ENCODE results near the gene F7. TPM values are rescaled to one million over a fixed set of nuclear protein-coding genes. Genes with fewer than 3 reads are reported as not detected.

F7 gene
- total RNA-seq, 4 donors from 2014 or later: 0.20 to 1.2 TPM; not detected in 2

GRCh38 chr13:113074401-113074800, 31.2 kb upstream of the F7 start:
- no peak for ATAC-seq
- TF ChIP-seq POLR2A (IDR thresholded peaks at IDR 0.05): no peak
- TF ChIP-seq, protein P1, sequence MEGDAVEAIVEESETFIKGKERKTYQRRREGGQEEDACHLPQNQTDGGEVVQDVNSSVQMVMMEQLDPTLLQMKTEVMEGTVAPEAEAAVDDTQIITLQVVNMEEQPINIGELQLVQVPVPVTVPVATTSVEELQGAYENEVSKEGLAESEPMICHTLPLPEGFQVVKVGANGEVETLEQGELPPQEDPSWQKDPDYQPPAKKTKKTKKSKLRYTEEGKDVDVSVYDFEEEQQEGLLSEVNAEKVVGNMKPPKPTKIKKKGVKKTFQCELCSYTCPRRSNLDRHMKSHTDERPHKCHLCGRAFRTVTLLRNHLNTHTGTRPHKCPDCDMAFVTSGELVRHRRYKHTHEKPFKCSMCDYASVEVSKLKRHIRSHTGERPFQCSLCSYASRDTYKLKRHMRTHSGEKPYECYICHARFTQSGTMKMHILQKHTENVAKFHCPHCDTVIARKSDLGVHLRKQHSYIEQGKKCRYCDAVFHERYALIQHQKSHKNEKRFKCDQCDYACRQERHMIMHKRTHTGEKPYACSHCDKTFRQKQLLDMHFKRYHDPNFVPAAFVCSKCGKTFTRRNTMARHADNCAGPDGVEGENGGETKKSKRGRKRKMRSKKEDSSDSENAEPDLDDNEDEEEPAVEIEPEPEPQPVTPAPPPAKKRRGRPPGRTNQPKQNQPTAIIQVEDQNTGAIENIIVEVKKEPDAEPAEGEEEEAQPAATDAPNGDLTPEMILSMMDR (IDR thresholded peaks at IDR 0.05 in 4 of 5, conservative IDR thresholded peaks at IDR 0.05 in 1 of 5): no peak
- Histone ChIP-seq H3K36me3 (no peaks in the 10 kb centered on the region), H3K27me3 (peaks cover 0 to 11% (median 5%) of the 10 kb centered on the region in 3 donors), H3K4me3 (no peak overlapping the region), H3K27ac (no peak overlapping the region), H3K9me3 (no peaks in the 10 kb centered on the region), H3K4me1 (no peaks in the 10 kb centered on the region)
- intact Hi-C loops (cut with DNase I; ENCODE audit: low total_unique reads) (no loop called here), in situ Hi-C loops (cut with MboI; ENCODE audit: low sequenced_read_pairs in 4 of 4) (no loop called here)
- no peak for DNase-seq

DNA sequence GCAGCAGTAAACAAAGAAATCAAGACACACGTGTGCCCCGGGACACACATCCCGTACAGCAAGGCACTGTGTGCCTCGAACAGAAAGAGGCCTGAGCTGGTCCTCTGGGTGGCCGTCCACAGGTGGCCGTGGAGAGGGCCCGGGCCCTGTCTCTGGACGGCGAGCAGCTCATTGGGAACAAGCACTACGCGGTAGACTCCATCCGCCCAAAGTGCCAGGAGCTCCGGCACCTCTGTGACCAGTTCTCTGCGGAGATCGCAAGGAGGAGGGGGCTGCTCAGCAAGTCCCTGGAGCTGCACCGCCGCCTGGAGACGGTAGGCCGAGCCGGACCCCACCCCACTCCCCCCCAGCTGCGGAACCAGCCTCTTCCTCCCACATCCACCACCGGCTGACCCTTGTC, 30.7 kb upstream of the F7 start:
- no peaks in the 10 kb centered on the region for H3K9me3 ChIP-seq
- no peak for TF ChIP-seq POLR2A (IDR thresholded peaks at IDR 0.05)
- TF ChIP-seq, protein P1 (IDR thresholded peaks at IDR 0.05 in 4 of 5, conservative IDR thresholded peaks at IDR 0.05 in 1 of 5): no peak
- H3K4me3 ChIP-seq: no peak overlapping the region
- no peak overlapping the region for H3K27ac ChIP-seq
- DNase-seq (no peak), ATAC-seq (no peak)
- no peaks in the 10 kb centered on the region for H3K36me3 ChIP-seq
- H3K4me1 ChIP-seq: no peaks in the 10 kb centered on the region
- in situ Hi-C loops (cut with MboI; ENCODE audit: low sequenced_read_pairs in 4 of 4) (no loop called here), intact Hi-C loops (cut with DNase I; ENCODE audit: low total_unique reads) (no loop called here)
- peaks cover 0 to 11% (median 5%) of the 10 kb centered on the region in 3 donors for H3K27me3 ChIP-seq

- TF ChIP-seq, protein P1 (IDR thresholded peaks at IDR 0.05 in 4 of 5, conservative IDR thresholded peaks at IDR 0.05 in 1 of 5): no peak
- no peak for TF ChIP-seq POLR2A (IDR thresholded peaks at IDR 0.05)
- H3K4me3 ChIP-seq: no peak overlapping the region
- intact Hi-C loops (cut with DNase I; ENCODE audit: low total_unique reads): no loop called here
- H3K9me3 ChIP-seq: no peaks in the 10 kb centered on the region
- H3K4me1 ChIP-seq: no peaks in the 10 kb centered on the region
- no peak for ATAC-seq
- DNase-seq: no peak
- in situ Hi-C loops (cut with MboI; ENCODE audit: low sequenced_read_pairs in 4 of 4): no loop called here
- H3K36me3 ChIP-seq: no peaks in the 10 kb centered on the region
- H3K27ac ChIP-seq: no peak overlapping the region
- H3K27me3 ChIP-seq: peaks cover 0 to 11% (median 5%) of the 10 kb centered on the region in 3 donors
These were observed 29.9 kb upstream of the F7 start for GRCh38 chr13:113075711-113076110.

GRCh38 chr13:113076681-113077401, 28.8 kb upstream of the F7 start:
- in situ Hi-C loops (cut with MboI; ENCODE audit: low sequenced_read_pairs in 4 of 4) (no loop called here), intact Hi-C loops (cut with DNase I; ENCODE audit: low total_unique reads) (no loop called here)
- Histone ChIP-seq H3K27ac (no peak overlapping the region), H3K4me3 (no peak overlapping the region), H3K9me3 (no peaks in the 10 kb centered on the region), H3K4me1 (no peaks in the 10 kb centered on the region), H3K27me3 (peaks cover 0 to 11% (median 5%) of the 10 kb centered on the region in 3 donors), H3K36me3 (no peaks in the 10 kb centered on the region)
- no peak for TF ChIP-seq POLR2A (IDR thresholded peaks at IDR 0.05)
- TF ChIP-seq, protein P1 (IDR thresholded peaks at IDR 0.05 in 4 of 5, conservative IDR thresholded peaks at IDR 0.05 in 1 of 5): no peak
- DNase-seq (no peak), ATAC-seq (no peak)
